ENCODE results near the gene OR6N1.

The OR6N1 gene

GRCh38 chr1:158771950-158772866, at the start of gene OR6N1:
TSS of gene OR6N1 (minus strand) at chr1:158772195. CDS start at chr1:158766682, 5,513 bp downstream.
- no peaks in the 10 kb centered on the region for H3K36me3 ChIP-seq (replicated peaks)
- no peaks in the 10 kb centered on the region for H3K9me3 ChIP-seq
- no peaks in the 10 kb centered on the region for H3K4me1 ChIP-seq
- no peaks in the 10 kb centered on the region for H3K27me3 ChIP-seq (ENCODE audit: low read depth)
- H3K4me3 ChIP-seq, result no peak within 1 kb of the TSS
- DNase-seq (ENCODE audit: low spot score in 2 of 2), result no peak
- in situ Hi-C loops (cut with MboI; ENCODE audit: low sequenced_read_pairs), result no loop called here

DNA sequence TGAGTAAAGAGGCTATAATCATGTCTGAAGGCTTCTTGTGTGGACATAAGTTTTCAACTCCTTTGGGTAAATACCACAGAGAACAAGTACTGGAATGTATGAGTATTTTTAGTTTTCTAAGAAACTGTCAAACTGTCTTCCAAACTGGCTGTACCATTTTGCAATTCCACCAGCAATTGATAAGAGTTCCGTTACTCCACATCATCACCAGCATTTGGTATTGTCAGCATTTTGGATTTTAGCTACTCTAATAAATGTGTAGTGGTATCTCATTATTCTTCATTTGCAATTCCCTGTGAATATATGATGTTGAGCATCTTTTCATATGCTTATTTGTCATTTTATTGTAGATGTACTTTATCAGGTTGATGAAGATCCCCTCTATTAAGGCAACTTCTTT, 49.7 kb upstream of the OR6N1 start:
- in situ Hi-C loops (cut with MboI; ENCODE audit: low sequenced_read_pairs), result no loop called here
- Histone ChIP-seq H3K9me3 (no peaks in the 10 kb centered on the region), H3K4me3 (no peak overlapping the region), H3K27me3 (ENCODE audit: low read depth) (no peaks in the 10 kb centered on the region), H3K4me1 (no peaks in the 10 kb centered on the region), H3K36me3 (replicated peaks) (no peaks in the 10 kb centered on the region)
- no peak for DNase-seq (ENCODE audit: low spot score in 2 of 2)

DNA sequence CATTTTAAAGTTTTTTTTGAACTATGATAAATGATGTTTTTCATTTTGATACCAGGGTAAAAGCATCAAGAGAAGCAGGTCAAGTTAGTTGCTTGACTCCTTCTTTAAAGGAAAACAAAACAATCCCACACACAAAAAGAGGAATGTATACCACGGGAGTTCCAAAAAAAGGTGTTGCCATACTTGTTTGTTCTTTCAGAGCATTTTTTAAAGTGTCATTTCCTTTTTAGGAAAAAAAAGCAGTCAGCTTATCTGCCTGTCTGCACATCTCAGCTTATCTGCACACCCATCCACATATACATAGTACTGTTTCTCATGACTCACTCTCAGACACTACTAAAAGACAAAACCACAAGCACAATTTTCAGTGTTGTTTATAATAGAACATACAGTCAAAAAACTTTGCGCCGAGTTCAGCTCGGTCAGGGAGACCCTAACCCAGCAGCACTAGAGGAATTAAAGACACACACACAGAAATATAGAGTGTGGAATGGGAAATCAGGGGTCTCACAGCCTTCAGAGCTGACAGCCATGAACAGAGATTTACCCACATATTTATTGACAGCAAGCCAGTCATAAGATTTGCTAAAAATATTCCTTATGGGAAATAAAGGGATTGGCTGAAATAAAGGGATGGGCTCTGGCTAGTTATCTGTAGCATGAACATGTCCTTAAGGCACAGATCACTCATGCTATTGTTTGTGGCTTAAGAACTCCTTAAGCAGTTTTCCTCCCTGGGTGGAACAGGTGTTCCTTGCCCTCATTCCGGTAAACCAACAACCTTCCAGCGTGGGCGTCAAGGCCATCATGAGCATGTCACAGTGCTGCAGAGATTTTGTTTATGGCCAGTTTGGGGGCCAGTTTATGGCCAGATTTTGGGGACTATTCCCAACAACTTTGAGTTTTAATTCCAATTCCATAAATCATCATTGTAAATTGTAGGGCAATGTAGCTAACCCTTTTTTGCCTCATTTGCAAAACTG, 47.8 kb upstream of the OR6N1 start:
- in situ Hi-C loops (cut with MboI; ENCODE audit: low sequenced_read_pairs), result no loop called here
- no peaks in the 10 kb centered on the region for H3K4me1 ChIP-seq
- no peaks in the 10 kb centered on the region for H3K27me3 ChIP-seq (ENCODE audit: low read depth)
- no peaks in the 10 kb centered on the region for H3K9me3 ChIP-seq
- no peak for DNase-seq (ENCODE audit: low spot score in 2 of 2)
- no peaks in the 10 kb centered on the region for H3K36me3 ChIP-seq (replicated peaks)
- no peak overlapping the region for H3K4me3 ChIP-seq

DNA sequence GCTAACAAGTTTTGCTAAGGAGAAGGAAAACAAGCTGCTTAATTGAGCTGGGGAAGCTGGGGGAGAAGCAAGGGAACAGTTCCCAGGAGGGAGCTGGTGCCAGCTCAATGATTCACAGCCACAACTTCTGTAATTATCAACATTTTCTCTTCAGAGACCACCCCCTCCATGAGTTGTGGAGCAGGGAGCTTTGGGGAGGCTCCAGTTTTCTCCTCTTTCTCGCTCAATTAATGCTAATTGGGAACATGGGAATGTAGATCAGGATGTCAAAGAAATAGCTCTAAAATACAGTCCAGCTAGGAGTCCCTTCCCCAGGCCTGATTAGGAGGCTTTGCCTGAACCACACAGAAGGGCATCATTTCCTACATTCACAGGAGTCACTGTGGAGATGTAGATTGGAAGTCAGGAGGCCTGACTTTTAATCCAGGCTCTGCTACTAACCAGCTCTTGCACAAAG, 47.0 kb upstream of the OR6N1 start:
- in situ Hi-C loops (cut with MboI; ENCODE audit: low sequenced_read_pairs), result no loop called here
- Histone ChIP-seq H3K36me3 (replicated peaks) (no peaks in the 10 kb centered on the region), H3K27me3 (ENCODE audit: low read depth) (no peaks in the 10 kb centered on the region), H3K4me1 (no peaks in the 10 kb centered on the region), H3K9me3 (no peaks in the 10 kb centered on the region), H3K4me3 (no peak overlapping the region)
- DNase-seq (ENCODE audit: low spot score in 2 of 2), result no peak

DNA sequence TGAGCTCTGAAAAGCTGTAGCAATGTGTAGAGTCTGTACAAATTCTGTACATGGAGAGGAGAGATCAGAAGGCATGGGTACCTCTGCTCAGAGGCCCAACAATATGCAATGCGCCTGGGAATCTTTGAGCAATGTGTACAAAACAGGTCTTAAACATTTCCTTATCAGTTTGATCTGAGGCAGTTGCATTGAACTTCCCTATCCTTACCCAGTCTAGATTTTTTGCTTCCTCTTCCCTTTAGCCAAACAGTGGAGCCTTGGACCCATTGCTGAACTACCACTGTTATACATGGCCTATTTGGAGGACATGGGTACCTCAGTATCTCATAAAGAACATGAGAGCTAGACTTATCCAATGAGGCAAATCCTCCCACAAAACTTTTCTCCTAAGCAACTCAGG, 46.6 kb upstream of the OR6N1 start:
- Histone ChIP-seq H3K36me3 (replicated peaks) (no peaks in the 10 kb centered on the region), H3K9me3 (no peaks in the 10 kb centered on the region), H3K4me3 (no peak overlapping the region), H3K27me3 (ENCODE audit: low read depth) (no peaks in the 10 kb centered on the region), H3K4me1 (no peaks in the 10 kb centered on the region)
- no peak for DNase-seq (ENCODE audit: low spot score in 2 of 2)
- in situ Hi-C loops (cut with MboI; ENCODE audit: low sequenced_read_pairs), result no loop called here

GRCh38 chr1:158814970-158815369, 43.0 kb upstream of the OR6N1 start:
- Histone ChIP-seq H3K4me1 (no peaks in the 10 kb centered on the region), H3K9me3 (no peaks in the 10 kb centered on the region), H3K4me3 (no peak overlapping the region), H3K27me3 (ENCODE audit: low read depth) (no peaks in the 10 kb centered on the region), H3K36me3 (replicated peaks) (no peaks in the 10 kb centered on the region)
- in situ Hi-C loops (cut with MboI; ENCODE audit: low sequenced_read_pairs), result no loop called here
- no peak for DNase-seq (ENCODE audit: low spot score in 2 of 2)

DNA sequence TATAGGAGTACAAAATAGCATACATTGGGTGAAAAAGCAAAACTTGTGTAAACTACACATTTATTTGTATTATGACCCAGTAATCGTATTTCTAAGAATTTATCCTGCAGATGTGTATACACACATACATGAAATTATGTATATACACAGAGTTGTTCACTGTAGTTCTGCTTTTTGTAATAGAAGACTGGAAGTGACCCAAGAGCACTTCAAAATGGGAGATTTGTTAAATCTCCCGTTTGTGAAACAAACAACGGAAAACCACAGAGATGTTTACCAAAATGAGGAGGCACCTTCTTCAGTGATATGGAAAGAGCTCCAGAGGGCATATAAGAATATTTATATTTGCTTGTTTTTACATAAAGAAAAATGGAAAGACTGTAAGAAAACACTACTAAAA, 41.2 kb upstream of the OR6N1 start:
- in situ Hi-C loops (cut with MboI; ENCODE audit: low sequenced_read_pairs), result no loop called here
- no peaks in the 10 kb centered on the region for H3K27me3 ChIP-seq (ENCODE audit: low read depth)
- no peaks in the 10 kb centered on the region for H3K36me3 ChIP-seq (replicated peaks)
- DNase-seq (ENCODE audit: low spot score in 2 of 2), result no peak
- no peaks in the 10 kb centered on the region for H3K4me1 ChIP-seq
- H3K9me3 ChIP-seq, result no peaks in the 10 kb centered on the region
- H3K4me3 ChIP-seq, result no peak overlapping the region

GRCh38 chr1:158812336-158812735, 40.3 kb upstream of the OR6N1 start:
- in situ Hi-C loops (cut with MboI; ENCODE audit: low sequenced_read_pairs), result no loop called here
- Histone ChIP-seq H3K4me1 (no peaks in the 10 kb centered on the region), H3K4me3 (no peak overlapping the region), H3K27me3 (ENCODE audit: low read depth) (no peaks in the 10 kb centered on the region), H3K36me3 (replicated peaks) (no peaks in the 10 kb centered on the region), H3K9me3 (no peaks in the 10 kb centered on the region)
- DNase-seq (ENCODE audit: low spot score in 2 of 2), result no peak

DNA sequence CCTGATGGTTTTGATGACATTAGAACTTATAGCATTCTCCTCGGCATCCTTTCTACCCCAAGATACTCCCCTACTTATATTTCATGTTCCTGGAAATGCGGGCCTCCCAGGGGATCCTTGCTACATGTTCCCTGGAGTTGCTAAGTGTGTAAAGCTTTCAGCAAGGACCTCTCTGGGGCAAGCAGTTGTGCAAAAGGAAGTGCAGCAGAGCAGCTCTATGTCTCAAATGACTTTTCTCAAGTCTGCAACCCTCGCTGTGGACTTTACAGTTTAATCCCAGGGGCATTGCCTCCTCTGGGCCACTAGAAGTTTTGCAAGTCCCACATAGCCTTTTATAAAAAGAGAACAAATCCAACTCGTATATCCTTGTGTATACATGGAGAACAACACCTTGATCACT, 38.3 kb upstream of the OR6N1 start:
- in situ Hi-C loops (cut with MboI; ENCODE audit: low sequenced_read_pairs), result no loop called here
- H3K4me3 ChIP-seq, result no peak overlapping the region
- no peaks in the 10 kb centered on the region for H3K9me3 ChIP-seq
- no peaks in the 10 kb centered on the region for H3K27me3 ChIP-seq (ENCODE audit: low read depth)
- no peaks in the 10 kb centered on the region for H3K36me3 ChIP-seq (replicated peaks)
- DNase-seq (ENCODE audit: low spot score in 2 of 2), result no peak
- H3K4me1 ChIP-seq, result no peaks in the 10 kb centered on the region

DNA sequence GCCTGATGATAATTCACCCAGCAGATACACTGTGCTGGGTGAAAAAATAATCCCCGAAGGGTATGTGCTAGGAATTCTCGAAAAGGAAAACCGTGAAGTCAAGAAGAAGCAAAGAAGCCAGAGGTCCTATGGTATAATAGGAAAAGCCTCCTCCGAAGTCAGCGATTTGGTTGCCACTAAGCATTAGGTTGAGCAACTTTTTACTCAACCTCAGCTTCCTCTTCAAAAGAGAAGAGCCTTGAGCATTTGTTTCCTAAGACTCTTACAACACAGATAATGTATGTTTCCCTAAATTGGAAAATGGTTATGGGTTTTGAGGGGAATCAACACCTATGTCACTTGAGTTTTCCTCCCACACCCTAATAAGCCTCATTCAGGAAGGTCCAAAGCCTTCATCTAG, 37.9 kb upstream of the OR6N1 start:
- H3K4me3 ChIP-seq, result no peak overlapping the region
- no peaks in the 10 kb centered on the region for H3K36me3 ChIP-seq (replicated peaks)
- H3K4me1 ChIP-seq, result no peaks in the 10 kb centered on the region
- in situ Hi-C loops (cut with MboI; ENCODE audit: low sequenced_read_pairs), result no loop called here
- no peaks in the 10 kb centered on the region for H3K27me3 ChIP-seq (ENCODE audit: low read depth)
- H3K9me3 ChIP-seq, result no peaks in the 10 kb centered on the region
- no peak for DNase-seq (ENCODE audit: low spot score in 2 of 2)

GRCh38 chr1:158809256-158809655, 37.3 kb upstream of the OR6N1 start:
- Histone ChIP-seq H3K4me1 (no peaks in the 10 kb centered on the region), H3K9me3 (no peaks in the 10 kb centered on the region), H3K4me3 (no peak overlapping the region), H3K36me3 (replicated peaks) (no peaks in the 10 kb centered on the region), H3K27me3 (ENCODE audit: low read depth) (no peaks in the 10 kb centered on the region)
- no peak for DNase-seq (ENCODE audit: low spot score in 2 of 2)
- in situ Hi-C loops (cut with MboI; ENCODE audit: low sequenced_read_pairs), result no loop called here

GRCh38 chr1:158806916-158807536, 35.0 kb upstream of the OR6N1 start:
- no peak for DNase-seq (ENCODE audit: low spot score in 2 of 2)
- H3K36me3 ChIP-seq (replicated peaks), result no peaks in the 10 kb centered on the region
- H3K27me3 ChIP-seq (ENCODE audit: low read depth), result no peaks in the 10 kb centered on the region
- in situ Hi-C loops (cut with MboI; ENCODE audit: low sequenced_read_pairs), result no loop called here
- no peak overlapping the region for H3K4me3 ChIP-seq
- no peaks in the 10 kb centered on the region for H3K9me3 ChIP-seq
- H3K4me1 ChIP-seq, result no peaks in the 10 kb centered on the region

DNA sequence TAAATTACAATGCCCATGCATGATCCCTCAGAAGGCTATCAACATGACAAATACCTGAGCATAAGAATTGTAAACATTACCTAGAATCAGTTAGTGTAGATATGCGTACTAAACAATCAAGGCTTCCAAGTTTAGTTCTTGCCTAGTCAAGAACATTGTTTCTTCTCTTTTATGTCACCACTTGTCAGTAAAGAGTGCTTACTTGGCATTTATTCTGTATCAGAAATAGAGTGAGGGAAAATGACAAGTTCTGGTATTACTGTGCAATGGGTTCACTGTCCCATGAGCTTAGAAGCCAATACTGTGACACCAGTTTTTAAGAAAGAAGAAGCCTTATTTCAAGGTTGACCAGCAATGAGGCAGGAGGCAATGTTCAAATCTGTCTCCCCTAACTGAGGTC, 31.7 kb upstream of the OR6N1 start:
- Histone ChIP-seq H3K4me3 (no peak overlapping the region), H3K9me3 (no peaks in the 10 kb centered on the region), H3K36me3 (replicated peaks) (no peaks in the 10 kb centered on the region), H3K4me1 (no peaks in the 10 kb centered on the region), H3K27me3 (ENCODE audit: low read depth) (no peaks in the 10 kb centered on the region)
- no peak for DNase-seq (ENCODE audit: low spot score in 2 of 2)
- in situ Hi-C loops (cut with MboI; ENCODE audit: low sequenced_read_pairs), result no loop called here

Data from HAP-1 (cell line).